ENCODE data around the gene MGRN1. TPM values are rescaled to one million over a fixed set of nuclear protein-coding genes. Genes with fewer than 3 reads are reported as not detected.

Gene MGRN1
- total RNA-seq, 1 donor from 2014 or later = 124 TPM

- Mint-ChIP-seq H3K4me1 (ENCODE audit: low read depth) (peaks cover 6% of the 10 kb centered on the region), H3K4me3 (ENCODE audit: low read depth) (no peak overlapping the region), H3K27me3 (ENCODE audit: low read depth) (no peaks in the 10 kb centered on the region), H3K9me3 (no peaks in the 10 kb centered on the region), H3K27ac (no peak overlapping the region), H3K36me3 (ENCODE audit: low read depth) (peaks cover 57% of the 10 kb centered on the region)
- intact Hi-C loops (cut with micrococcal nuclease) = no loop called here
- DNase-seq (ENCODE audit: low spot score) = no peak
These were observed 29.7 kb downstream of the MGRN1 start for GRCh38 chr16:4654011-4654963.

DNA sequence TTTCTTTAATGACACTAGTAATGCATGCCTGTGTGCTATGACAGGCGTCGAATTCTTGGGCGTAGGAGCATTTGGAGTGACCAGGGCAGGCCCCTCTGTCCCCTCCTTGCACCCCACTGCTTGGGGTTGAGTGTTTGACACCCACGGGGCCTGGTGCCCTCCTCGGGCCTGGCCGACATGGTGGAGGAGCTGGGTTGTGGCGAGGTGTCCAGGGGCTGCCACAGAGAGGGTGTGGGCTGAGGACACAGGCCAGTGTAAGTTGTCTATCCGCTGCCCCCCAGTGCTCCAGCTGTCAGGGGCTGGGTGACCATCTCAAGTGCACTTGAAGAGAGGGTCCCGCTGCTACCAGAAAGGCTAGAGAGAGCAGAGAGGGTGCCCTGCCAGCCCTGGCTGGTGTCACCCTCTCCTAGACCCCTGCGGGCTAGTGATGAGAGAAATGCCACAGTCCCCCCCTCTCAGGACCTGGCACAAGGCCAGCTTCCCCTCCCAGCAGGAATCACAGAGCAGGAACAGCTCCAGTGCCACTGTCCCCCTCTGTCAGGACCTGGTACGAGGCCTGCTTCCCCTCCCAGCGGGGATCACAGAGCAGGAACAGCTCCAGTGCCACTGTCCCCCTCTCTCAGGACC, 30.5 kb downstream of the MGRN1 start:
- H3K9me3 Mint-ChIP-seq = no peaks in the 10 kb centered on the region
- H3K27me3 Mint-ChIP-seq (ENCODE audit: low read depth) = no peaks in the 10 kb centered on the region
- no peak overlapping the region for H3K27ac Mint-ChIP-seq
- H3K4me1 Mint-ChIP-seq (ENCODE audit: low read depth) = peaks cover 7% of the 10 kb centered on the region
- intact Hi-C loops (cut with micrococcal nuclease) = no loop called here
- no peak for DNase-seq (ENCODE audit: low spot score)
- no peak overlapping the region for H3K4me3 Mint-ChIP-seq (ENCODE audit: low read depth)
- H3K36me3 Mint-ChIP-seq (ENCODE audit: low read depth) = peaks cover 53% of the 10 kb centered on the region

DNA sequence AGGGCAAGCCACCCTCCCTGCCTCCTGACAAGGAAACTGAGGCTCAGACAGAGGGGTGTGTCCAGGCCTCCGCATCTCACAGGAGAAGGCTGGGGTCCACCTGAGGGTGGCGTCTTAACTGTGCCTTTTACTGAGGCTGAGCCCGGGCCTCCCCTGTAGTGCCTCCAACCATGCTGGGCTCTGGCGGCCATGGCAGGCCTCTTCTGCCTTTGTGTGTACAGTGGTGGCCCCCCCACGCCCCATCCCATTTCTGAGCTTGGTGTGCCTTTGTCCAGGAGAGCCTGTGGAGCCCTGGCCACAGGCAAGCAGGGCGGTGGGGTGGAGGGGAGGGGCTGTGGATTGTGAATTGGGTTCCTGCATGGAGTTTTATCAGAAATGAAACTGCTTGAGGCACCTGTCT, 31.2 kb downstream of the MGRN1 start:
- intact Hi-C loops (cut with micrococcal nuclease) = no loop called here
- Mint-ChIP-seq H3K27ac (no peak overlapping the region), H3K4me3 (ENCODE audit: low read depth) (no peak overlapping the region), H3K9me3 (no peaks in the 10 kb centered on the region), H3K36me3 (ENCODE audit: low read depth) (peaks cover 47% of the 10 kb centered on the region), H3K27me3 (ENCODE audit: low read depth) (no peaks in the 10 kb centered on the region), H3K4me1 (ENCODE audit: low read depth) (peaks cover 12% of the 10 kb centered on the region)
- no peak for DNase-seq (ENCODE audit: low spot score)

- no peak overlapping the region for H3K27ac Mint-ChIP-seq
- intact Hi-C loops (cut with micrococcal nuclease) = no loop called here
- H3K4me3 Mint-ChIP-seq (ENCODE audit: low read depth) = no peak overlapping the region
- no peaks in the 10 kb centered on the region for H3K9me3 Mint-ChIP-seq
- no peaks in the 10 kb centered on the region for H3K27me3 Mint-ChIP-seq (ENCODE audit: low read depth)
- peaks cover 43% of the 10 kb centered on the region for H3K36me3 Mint-ChIP-seq (ENCODE audit: low read depth)
- DNase-seq (ENCODE audit: low spot score) = no peak
- H3K4me1 Mint-ChIP-seq (ENCODE audit: low read depth) = peaks cover 16% of the 10 kb centered on the region
These were observed 31.6 kb downstream of the MGRN1 start for GRCh38 chr16:4656221-4656620.

DNA sequence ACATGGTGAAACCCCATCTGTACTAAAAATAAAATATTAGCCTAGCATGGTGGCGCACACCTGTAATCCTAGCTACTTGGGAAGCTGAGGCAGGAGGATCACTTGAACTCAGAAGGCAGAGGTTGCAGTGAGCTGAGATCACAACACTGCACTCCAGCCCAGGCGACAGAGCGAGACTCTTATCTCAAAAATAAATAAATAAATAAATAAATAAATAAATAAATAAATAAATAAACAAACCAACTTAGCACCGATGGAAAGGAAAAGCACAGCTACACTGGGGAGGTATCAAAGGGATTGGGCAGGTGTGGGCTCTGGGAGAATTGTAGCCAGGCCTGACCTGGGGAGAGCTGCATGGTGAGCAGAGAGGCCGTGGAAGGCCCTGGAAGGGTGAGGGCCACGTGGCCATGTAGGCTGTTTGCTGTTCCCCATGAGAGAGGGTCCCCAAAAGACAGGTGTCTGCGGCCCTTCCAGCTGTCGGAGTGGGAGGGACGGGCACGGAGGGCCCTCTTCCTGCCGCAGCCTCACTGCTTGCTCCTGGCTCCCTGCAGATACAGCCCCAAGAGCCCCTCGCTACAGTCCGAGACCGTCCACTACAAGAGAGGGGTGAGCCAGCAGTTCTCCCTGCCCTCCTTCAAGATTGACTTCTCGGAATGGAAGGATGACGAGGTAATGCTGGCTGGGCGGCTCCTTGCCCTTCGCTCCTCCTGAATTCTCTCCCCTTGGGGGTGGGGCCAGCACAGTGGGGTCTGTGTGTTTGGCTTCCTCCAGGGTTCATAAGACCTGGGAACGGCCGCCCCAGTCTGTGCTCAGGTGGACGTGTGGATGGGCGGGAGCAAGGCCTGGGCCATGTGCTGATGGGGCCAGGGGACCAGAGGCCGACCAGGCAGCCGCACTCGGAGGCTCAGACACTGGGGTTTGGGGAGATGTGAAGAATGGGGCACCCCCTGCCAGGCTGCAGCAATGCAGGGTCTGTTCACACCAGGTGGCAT, 32.4 kb downstream of the MGRN1 start:
- Mint-ChIP-seq H3K27ac (no peak overlapping the region), H3K4me3 (ENCODE audit: low read depth) (no peak overlapping the region), H3K9me3 (no peaks in the 10 kb centered on the region), H3K36me3 (ENCODE audit: low read depth) (peaks cover 39% of the 10 kb centered on the region), H3K4me1 (ENCODE audit: low read depth) (peaks cover 16% of the 10 kb centered on the region), H3K27me3 (ENCODE audit: low read depth) (no peaks in the 10 kb centered on the region)
- intact Hi-C loops (cut with micrococcal nuclease) = no loop called here
- no peak for DNase-seq (ENCODE audit: low spot score)

DNA sequence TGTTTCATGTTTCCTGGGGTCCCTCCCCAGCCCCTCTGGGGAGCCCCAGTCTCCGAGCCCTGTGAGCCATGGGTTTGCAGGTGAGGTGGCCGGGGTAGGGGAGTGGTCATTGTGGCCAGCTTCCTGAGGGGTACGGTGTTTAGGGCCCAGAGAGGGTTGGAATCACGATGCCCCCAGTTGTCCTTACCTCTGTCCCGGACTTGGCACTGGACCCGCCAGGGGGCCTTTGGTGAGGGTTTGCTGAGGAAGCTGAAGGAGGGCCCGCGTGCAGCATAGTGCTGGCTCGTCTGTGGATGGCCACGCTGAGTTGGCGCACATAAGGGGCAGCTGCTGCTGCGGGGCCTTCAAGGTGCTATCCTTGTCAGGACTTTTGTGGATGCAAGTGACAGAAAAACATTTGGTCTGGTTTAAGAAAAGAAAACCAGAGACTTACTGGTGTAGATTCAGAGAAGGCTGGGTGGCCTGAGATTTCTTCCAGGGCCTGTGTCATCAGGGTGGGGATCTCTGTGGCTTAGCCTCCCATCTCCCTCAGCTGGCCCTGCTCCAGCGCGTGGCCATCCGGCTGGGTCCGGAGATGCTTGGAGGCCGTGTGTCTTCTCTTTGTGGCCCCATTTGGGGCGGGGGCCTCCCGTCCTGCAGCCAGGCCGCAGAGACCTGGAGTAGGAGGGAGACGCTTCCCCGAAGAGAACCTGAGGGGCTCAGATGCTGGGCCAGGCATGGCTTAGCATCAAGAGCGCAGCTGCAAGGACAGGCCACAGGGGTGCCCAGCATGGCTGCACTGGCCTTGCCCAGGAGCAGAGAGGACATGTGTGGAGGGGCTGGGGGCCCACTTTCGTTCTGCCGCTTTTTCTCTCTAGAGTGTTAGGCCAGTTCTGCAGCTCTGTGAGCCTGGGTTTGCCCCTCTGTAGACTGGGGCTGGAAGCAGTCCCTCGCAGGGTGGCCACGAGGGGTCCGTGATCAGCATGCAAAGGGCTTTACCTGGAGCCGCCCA, 35.0 kb downstream of the MGRN1 start:
- intact Hi-C loops (cut with micrococcal nuclease) = loop anchor here (5.0 kb wide), 1 partner anchor 32 kb away; no protein-coding TSS in a partner anchor
- DNase-seq (ENCODE audit: low spot score) = no peak
- Mint-ChIP-seq H3K4me1 (ENCODE audit: low read depth) (peaks cover 33% of the 10 kb centered on the region), H3K36me3 (ENCODE audit: low read depth) (peaks cover 41% of the 10 kb centered on the region), H3K27ac (peak overlapping the region; percentile 63), H3K4me3 (ENCODE audit: low read depth) (no peak overlapping the region), H3K27me3 (ENCODE audit: low read depth) (no peaks in the 10 kb centered on the region), H3K9me3 (no peaks in the 10 kb centered on the region)

DNA sequence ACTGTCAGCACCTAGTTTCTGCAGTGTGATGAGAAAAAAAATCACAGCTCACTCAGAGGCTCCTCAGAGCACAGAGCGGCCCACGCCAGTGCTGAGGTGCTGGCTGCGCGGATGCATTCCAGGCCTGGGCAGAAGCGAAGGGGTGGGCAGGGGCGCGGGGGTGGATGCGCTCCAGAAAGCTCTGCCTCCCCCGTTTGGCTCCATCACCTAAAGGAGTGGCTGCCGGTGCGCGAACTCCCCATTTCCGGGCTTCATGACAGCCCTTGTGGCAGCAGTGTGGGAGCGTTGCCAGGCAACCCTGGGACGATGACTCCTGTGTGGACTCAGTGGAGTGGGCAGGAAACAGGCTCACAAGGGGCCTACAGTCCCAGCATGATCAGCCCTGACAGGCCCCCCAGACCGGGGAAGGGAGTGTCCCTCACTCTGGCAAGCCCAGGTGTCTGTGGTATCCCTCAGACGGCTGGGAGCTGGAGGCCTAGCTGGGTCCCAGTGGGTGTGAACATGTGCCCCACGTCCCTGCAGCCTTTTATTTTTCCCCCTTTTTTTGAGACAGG, 35.9 kb downstream of the MGRN1 start:
- Mint-ChIP-seq H3K4me1 (ENCODE audit: low read depth) (peaks cover 36% of the 10 kb centered on the region), H3K9me3 (no peaks in the 10 kb centered on the region), H3K27ac (peak overlapping the region; percentile 67), H3K4me3 (ENCODE audit: low read depth) (no peak overlapping the region), H3K27me3 (ENCODE audit: low read depth) (no peaks in the 10 kb centered on the region), H3K36me3 (ENCODE audit: low read depth) (peaks cover 41% of the 10 kb centered on the region)
- intact Hi-C loops (cut with micrococcal nuclease) = loop anchor here (5.0 kb wide), 1 partner anchor 33 kb away; no protein-coding TSS in a partner anchor
- DNase-seq (ENCODE audit: low spot score) = peak; percentile 62

DNA sequence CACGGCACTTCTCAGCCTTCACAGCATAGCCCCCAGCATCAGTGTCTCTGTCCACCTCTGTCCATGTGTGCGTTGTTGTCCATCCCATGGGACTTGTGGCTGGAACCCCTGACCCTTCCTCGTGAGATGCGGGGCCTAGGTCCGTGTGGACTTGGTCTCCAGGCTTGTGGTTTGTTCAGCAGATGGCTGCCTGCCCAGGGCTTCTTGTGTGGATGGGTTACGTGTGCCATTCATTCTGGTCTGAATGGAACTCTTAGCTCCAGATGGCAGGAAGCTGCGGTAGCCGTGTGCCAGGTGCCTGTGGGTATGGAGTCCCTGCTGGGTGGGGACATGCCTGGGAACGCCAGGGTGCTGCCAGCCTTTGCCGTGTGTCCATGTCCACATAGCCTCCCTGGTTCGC, 37.0 kb downstream of the MGRN1 start:
- H3K4me3 Mint-ChIP-seq (ENCODE audit: low read depth) = no peak overlapping the region
- peaks cover 32% of the 10 kb centered on the region for H3K36me3 Mint-ChIP-seq (ENCODE audit: low read depth)
- H3K4me1 Mint-ChIP-seq (ENCODE audit: low read depth) = peaks cover 36% of the 10 kb centered on the region
- no peak for DNase-seq (ENCODE audit: low spot score)
- no peaks in the 10 kb centered on the region for H3K27me3 Mint-ChIP-seq (ENCODE audit: low read depth)
- no peaks in the 10 kb centered on the region for H3K9me3 Mint-ChIP-seq
- no peak overlapping the region for H3K27ac Mint-ChIP-seq
- intact Hi-C loops (cut with micrococcal nuclease) = loop anchor here (5.0 kb wide), 1 partner anchor 34 kb away; no protein-coding TSS in a partner anchor

GRCh38 chr16:4663465-4663776, 38.8 kb downstream of the MGRN1 start:
- Mint-ChIP-seq H3K9me3 (no peaks in the 10 kb centered on the region), H3K4me3 (ENCODE audit: low read depth) (peak overlapping the region; percentile 38), H3K36me3 (ENCODE audit: low read depth) (peaks cover 31% of the 10 kb centered on the region), H3K27ac (peak overlapping the region; percentile 90), H3K27me3 (ENCODE audit: low read depth) (no peaks in the 10 kb centered on the region), H3K4me1 (ENCODE audit: low read depth) (peaks cover 36% of the 10 kb centered on the region)
- no peak for DNase-seq (ENCODE audit: low spot score)
- intact Hi-C loops (cut with micrococcal nuclease) = loop anchor here (5.0 kb wide), 1 partner anchor 36 kb away; no protein-coding TSS in a partner anchor

DNA sequence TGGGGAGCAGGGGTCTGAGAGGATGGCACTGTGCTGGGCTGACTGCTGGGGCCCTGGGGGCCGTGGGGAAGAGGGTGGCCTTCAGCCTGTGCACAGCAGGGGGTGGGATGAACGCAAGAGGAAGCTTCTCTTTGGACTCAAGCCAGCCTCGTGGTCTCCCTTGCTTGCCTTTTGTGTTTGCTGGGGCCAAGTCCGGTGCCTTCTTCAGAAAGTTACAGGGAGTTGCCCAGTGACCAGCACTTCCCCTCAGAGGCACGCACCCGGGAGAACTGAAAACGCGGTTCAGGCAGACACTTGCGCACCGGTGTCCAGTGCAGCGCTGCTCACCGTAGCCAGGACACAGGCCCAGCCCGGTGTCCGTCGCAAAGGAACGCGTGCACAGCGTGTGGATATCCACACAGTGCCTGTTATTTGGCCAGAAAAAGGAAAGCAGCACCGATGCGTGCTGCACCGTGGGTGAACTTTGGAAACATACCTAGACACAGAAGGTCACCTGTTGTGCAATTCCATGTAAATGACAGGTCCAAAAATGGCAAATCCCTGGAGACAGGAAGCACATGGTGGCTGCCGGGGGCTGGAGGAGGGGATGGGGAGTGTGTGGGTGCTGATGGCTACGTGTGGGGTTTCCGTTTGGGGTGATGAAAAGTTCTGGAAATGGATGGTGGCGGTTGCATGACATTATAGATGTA, 39.3 kb downstream of the MGRN1 start:
- peak overlapping the region; percentile 58 for H3K4me3 Mint-ChIP-seq (ENCODE audit: low read depth)
- DNase-seq (ENCODE audit: low spot score) = no peak
- peaks cover 34% of the 10 kb centered on the region for H3K4me1 Mint-ChIP-seq (ENCODE audit: low read depth)
- intact Hi-C loops (cut with micrococcal nuclease) = loop anchor here (1.0 to 5.0 kb wide), 2 partner anchors 12 to 37 kb away; no protein-coding TSS in a partner anchor
- H3K27me3 Mint-ChIP-seq (ENCODE audit: low read depth) = no peaks in the 10 kb centered on the region
- H3K9me3 Mint-ChIP-seq = no peaks in the 10 kb centered on the region
- peaks cover 26% of the 10 kb centered on the region for H3K36me3 Mint-ChIP-seq (ENCODE audit: low read depth)
- peak overlapping the region; percentile 90 for H3K27ac Mint-ChIP-seq

Measured in activated T-helper 2 cell treated with anti-CD3 and anti-CD28 coated beads, Interferon-gamma antibody, Interleukin-2, Interleukin-4, amounts not matched to agents 10 μg/mL and 5 μg/mL and 100 μg/mL, durations not matched to agents 14 hours and 24 hours and 36 hours (primary cell).